ENCODE measurements around the gene QPCTL. TPM values are rescaled to one million over a fixed set of nuclear protein-coding genes. Genes with fewer than 3 reads are reported as not detected.

Gene QPCTL
- total and polyA plus RNA-seq, 7 donors, result 0.41 to 1.6 (median 0.89) TPM

- no peak for TF ChIP-seq CTCF (IDR thresholded peaks at IDR 0.05)
- no peak for DNase-seq
- intact Hi-C loops (cut with DNase I), result no loop called here
- no peaks in the 10 kb centered on the region for H3K4me1 ChIP-seq
- no peaks in the 10 kb centered on the region for H3K9me3 ChIP-seq
- H3K36me3 ChIP-seq (ENCODE audit: insufficient read depth in 1 of 2, low read depth in 1 of 2), result no peaks in the 10 kb centered on the region
- no peak overlapping the region for H3K27ac ChIP-seq
- no peak for ATAC-seq
- H3K4me3 ChIP-seq, result no peak overlapping the region
- 69 to 71% (median 70%) methylated on average over 6 of the region's 6 CpGs for WGBS, 3 donors
- no peaks in the 10 kb centered on the region for H3K27me3 ChIP-seq (ENCODE audit: insufficient read depth in 3 of 3, low read length in 2 of 3)
These were observed 61.1 kb downstream of the QPCTL start for GRCh38 chr19:45753548-45753947.

Other genes with a start within 250 kb of the QPCTL start
- gene FOSB, start 224.7 kb upstream of the QPCTL start, total RNA-seq, result 1 to 10 TPM in 3 of 4 donors, under 1 TPM in 1; 0.32 to 9.4 (median 1.7) TPM
- 1 to 10 TPM in 1 of 3 donors, under 1 TPM in 2; 0.41 to 5.4 (median 0.65) TPM for gene FOSB, start 224.7 kb upstream of the QPCTL start, polyA plus RNA-seq
- 100 to 1,000 TPM; 214 to 272 (median 242) TPM for gene RTN2, start 195.6 kb upstream of the QPCTL start, total RNA-seq
- gene RTN2, start 195.6 kb upstream of the QPCTL start, polyA plus RNA-seq, result 100 to 1,000 TPM in 1 of 3 donors, 10 to 100 TPM in 2; 46.6 to 199 (median 85.8) TPM
- gene PPM1N, start 194.2 kb upstream of the QPCTL start, total RNA-seq, result under 1 TPM in 1 of 4 donors, not detected in 3; 0.60 TPM
- under 1 TPM; 0.29 to 0.90 (median 0.31) TPM for gene PPM1N, start 194.2 kb upstream of the QPCTL start, polyA plus RNA-seq
- gene VASP, start 185.2 kb upstream of the QPCTL start, total RNA-seq, result 10 to 100 TPM; 14.2 to 32.8 (median 23.2) TPM
- gene VASP, start 185.2 kb upstream of the QPCTL start, polyA plus RNA-seq, result 10 to 100 TPM; 13.5 to 76.3 (median 14.6) TPM
- 10 to 100 TPM; 14.0 to 27.6 (median 17.6) TPM for gene OPA3, start 107.9 kb upstream of the QPCTL start, total RNA-seq
- 10 to 100 TPM in 2 of 3 donors, 1 to 10 TPM in 1; 9.1 to 15.8 (median 12.4) TPM for gene OPA3, start 107.9 kb upstream of the QPCTL start, polyA plus RNA-seq
- gene GPR4, start 90.5 kb upstream of the QPCTL start, total RNA-seq, result 1 to 10 TPM; 3.0 to 7.5 (median 3.9) TPM
- gene GPR4, start 90.5 kb upstream of the QPCTL start, polyA plus RNA-seq, result 1 to 10 TPM; 1.6 to 2.6 (median 2.4) TPM
- 10 to 100 TPM; 10.4 to 31.1 (median 18.3) TPM for gene EML2, start 53.3 kb upstream of the QPCTL start, total RNA-seq
- gene EML2, start 53.3 kb upstream of the QPCTL start, polyA plus RNA-seq, result 1 to 10 TPM; 6.2 to 8.3 (median 6.7) TPM
- gene GIPR, start 24.4 kb upstream of the QPCTL start, total RNA-seq, result not detected
- under 1 TPM in 2 of 3 donors, not detected in 1; under 0.01 to 0.08 TPM for gene GIPR, start 24.4 kb upstream of the QPCTL start, polyA plus RNA-seq
- gene SNRPD2, start 713 bp upstream of the QPCTL start, total RNA-seq, result 100 to 1,000 TPM; 205 to 243 (median 222) TPM
- 100 to 1,000 TPM; 251 to 368 (median 326) TPM for gene SNRPD2, start 713 bp upstream of the QPCTL start, polyA plus RNA-seq
- gene FBXO46, start 38.2 kb downstream of the QPCTL start, total RNA-seq, result 10 to 100 TPM in 2 of 4 donors, 1 to 10 TPM in 2; 6.4 to 13.0 (median 9.9) TPM
- gene FBXO46, start 38.2 kb downstream of the QPCTL start, polyA plus RNA-seq, result 1 to 10 TPM; 4.6 to 9.5 (median 5.0) TPM
- gene MEIOSIN, start 40.8 kb downstream of the QPCTL start, total RNA-seq, result not detected
- under 1 TPM in 1 of 3 donors, not detected in 2; 0.01 TPM for gene MEIOSIN, start 40.8 kb downstream of the QPCTL start, polyA plus RNA-seq
- 10 to 100 TPM in 1 of 4 donors, 1 to 10 TPM in 3; 9.2 to 14.5 (median 9.4) TPM for gene SIX5, start 76.6 kb downstream of the QPCTL start, total RNA-seq
- gene SIX5, start 76.6 kb downstream of the QPCTL start, polyA plus RNA-seq, result 1 to 10 TPM; 7.0 to 9.1 (median 8.7) TPM
- gene DMPK, start 89.8 kb downstream of the QPCTL start, total RNA-seq, result 100 to 1,000 TPM; 132 to 617 (median 337) TPM
- 10 to 100 TPM; 53.0 to 77.7 (median 77.0) TPM for gene DMPK, start 89.8 kb downstream of the QPCTL start, polyA plus RNA-seq
- 100 to 1,000 TPM in 1 of 4 donors, 10 to 100 TPM in 3; 50.8 to 104 (median 66.9) TPM for gene DMWD, start 100.2 kb downstream of the QPCTL start, total RNA-seq
- gene DMWD, start 100.2 kb downstream of the QPCTL start, polyA plus RNA-seq, result 10 to 100 TPM; 38.4 to 61.8 (median 48.2) TPM
- under 1 TPM in 2 of 4 donors, not detected in 2; 0.12 to 0.15 TPM for gene RSPH6A, start 122.6 kb downstream of the QPCTL start, total RNA-seq
- gene RSPH6A, start 122.6 kb downstream of the QPCTL start, polyA plus RNA-seq, result under 1 TPM in 2 of 3 donors, not detected in 1; 0.03 to 0.05 TPM
- 10 to 100 TPM; 47.6 to 80.3 (median 56.8) TPM for gene SYMPK, start 170.5 kb downstream of the QPCTL start, total RNA-seq
- 10 to 100 TPM; 27.6 to 37.3 (median 36.6) TPM for gene SYMPK, start 170.5 kb downstream of the QPCTL start, polyA plus RNA-seq
- gene FOXA3, start 171.7 kb downstream of the QPCTL start, total RNA-seq, result not detected
- gene FOXA3, start 171.7 kb downstream of the QPCTL start, polyA plus RNA-seq, result under 1 TPM; 0.05 to 0.35 (median 0.23) TPM
- 10 to 100 TPM; 16.2 to 25.4 (median 21.1) TPM for gene IRF2BP1, start 193.5 kb downstream of the QPCTL start, total RNA-seq
- gene IRF2BP1, start 193.5 kb downstream of the QPCTL start, polyA plus RNA-seq, result 10 to 100 TPM; 12.6 to 17.6 (median 14.2) TPM
- gene MYPOP, start 209.9 kb downstream of the QPCTL start, total RNA-seq, result 10 to 100 TPM; 11.3 to 14.8 (median 13.1) TPM
- 10 to 100 TPM; 10.6 to 20.7 (median 11.0) TPM for gene MYPOP, start 209.9 kb downstream of the QPCTL start, polyA plus RNA-seq
- not detected for gene NANOS2, start 222.1 kb downstream of the QPCTL start, total RNA-seq
- gene NANOS2, start 222.1 kb downstream of the QPCTL start, polyA plus RNA-seq, result not detected